ENCODE measurements around the gene CFAP43. TPM values are rescaled to one million over a fixed set of nuclear protein-coding genes. Genes with fewer than 3 reads are reported as not detected.

CFAP43 gene
- total and polyA plus RNA-seq, 2 of the 8 experiments (the other 6 are each of a cell fraction or from before 2014, with no cell fraction given): 0.11 to 0.27 TPM

DNA sequence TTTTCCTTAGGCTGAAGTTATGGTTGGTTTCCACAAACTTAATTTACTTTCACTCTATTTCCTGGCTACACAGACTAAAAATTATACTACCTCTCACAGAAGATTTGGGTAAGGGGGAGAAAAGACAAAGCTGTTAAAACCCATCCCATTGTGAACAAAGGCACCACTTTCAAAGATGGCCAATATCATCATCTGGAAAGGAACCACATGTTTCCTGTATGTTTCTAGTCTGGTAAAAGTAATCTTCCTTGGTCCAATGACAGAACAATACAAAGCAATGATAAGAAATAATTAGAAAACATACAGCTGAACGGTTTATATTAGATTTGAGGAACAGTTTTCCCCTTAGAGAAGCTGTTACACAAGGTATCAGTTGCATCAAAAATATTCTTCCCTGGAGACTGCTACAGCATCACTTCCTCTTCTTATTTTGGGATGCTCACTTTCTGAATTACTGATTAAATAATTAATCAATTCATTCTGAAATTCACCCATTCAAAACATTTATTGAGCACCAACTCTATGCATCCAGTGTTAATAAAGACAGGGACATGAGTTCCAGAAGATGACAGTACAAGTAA, 118.7 kb downstream of the CFAP43 start:
- no peak overlapping the region for H4K8ac ChIP-seq (ENCODE audit: extremely low read depth, insufficient read depth, low read length)
- no peak overlapping the region for H3K18ac ChIP-seq (ENCODE audit: extremely low read depth, low read length)
- no peak overlapping the region for H3K14ac ChIP-seq (ENCODE audit: insufficient read length)
- no peaks in the 10 kb centered on the region for H3K23me2 ChIP-seq (ENCODE audit: low read depth, low read length)
- no peak overlapping the region for H3K4ac ChIP-seq (replicated peaks; ENCODE audit: insufficient read length, low read depth, low read length)
- no peaks in the 10 kb centered on the region for H4K20me1 ChIP-seq (replicated peaks in 1 of 2; ENCODE audit: control insufficient read depth in 1 of 2, insufficient read depth in 2 of 2, low read length in 2 of 2)
- H2BK20ac ChIP-seq (ENCODE audit: low read length): no peak overlapping the region
- no peak overlapping the region for H3K27ac ChIP-seq (ENCODE audit: low read depth, low read length)
- no peaks in the 10 kb centered on the region for H3K4me1 ChIP-seq (replicated peaks in 1 of 4; ENCODE audit: control insufficient read depth in 3 of 4, insufficient read depth in 4 of 4, low read length in 3 of 4)
- H2BK15ac ChIP-seq (ENCODE audit: low read length): no peak overlapping the region
- H2BK120ac ChIP-seq (replicated peaks; ENCODE audit: low read depth, low read length): no peak overlapping the region
- ChIA-PET POLR2A (ENCODE audit: partially characterized antibody) (interaction anchor here (1.3 kb wide), 1 partner anchor 8 kb away, joined by 5 read pairs; the partner anchor contains the start of gene SFR1), CTCF (ENCODE audit: partially characterized antibody) (interaction anchor here (2.4 kb wide), 1 partner anchor 14 kb away, joined by 6 read pairs; no protein-coding TSS in a partner anchor)
- H3K79me2 ChIP-seq (ENCODE audit: control insufficient read depth in 1 of 2, insufficient read depth in 2 of 2, low read length in 2 of 2): no peaks in the 10 kb centered on the region
- no peaks in the 10 kb centered on the region; a peak in 1 of 4 replicates for H3K9me3 ChIP-seq (ENCODE audit: insufficient read depth in 2 of 2, low read depth in 1 of 2, low read length in 1 of 2)
- H3K4me3 ChIP-seq (ENCODE audit: extremely low read depth in 1 of 4, insufficient read depth in 2 of 4, low read depth in 3 of 4, low read length in 4 of 4): no peak overlapping the region
- H2BK5ac ChIP-seq (ENCODE audit: low read depth, low read length): no peak overlapping the region
- no peak overlapping the region for H3K4me2 ChIP-seq (ENCODE audit: insufficient read depth in 1 of 2, low read depth in 2 of 2, low read length in 2 of 2)
- TF ChIP-seq RNF2 (IDR thresholded peaks at IDR 0.05; ENCODE audit: borderline replicate concordance, low read depth, low read length, missing control alignments, poor library complexity, severe bottlenecking): no peak
- no peak for TF ChIP-seq RAD21 (IDR thresholded peaks at IDR 0.05 in 1 of 2, conservative IDR thresholded peaks at IDR 0.05 in 1 of 2; ENCODE audit: low read depth in 2 of 2, low read length in 2 of 2)
- no peak for TF ChIP-seq SAP30 (IDR thresholded peaks at IDR 0.05; ENCODE audit: insufficient read depth, insufficient replicate concordance, low read length)
- no peak for TF ChIP-seq SIN3A (conservative IDR thresholded peaks at IDR 0.05 in 1 of 2, IDR thresholded peaks at IDR 0.05 in 1 of 2; ENCODE audit: low read depth in 1 of 2, low read length in 2 of 2)
- no peak for TF ChIP-seq ATF3 (IDR thresholded peaks at IDR 0.05; ENCODE audit: insufficient read depth, low read depth, low read length)
- TF ChIP-seq KDM4A (IDR thresholded peaks at IDR 0.05; ENCODE audit: low read depth, low read length, severe bottlenecking): no peak
- TF ChIP-seq RXRA (IDR thresholded peaks at IDR 0.05; ENCODE audit: insufficient read depth, low read depth, low read length): no peak
- no peak overlapping the region for H2AK5ac ChIP-seq (ENCODE audit: low read depth, low read length)
- no peak overlapping the region for H2AFZ ChIP-seq (ENCODE audit: low read length)
- H4K91ac ChIP-seq (replicated peaks; ENCODE audit: insufficient read length, low read length): no peak overlapping the region
- no peak overlapping the region for H3K9ac ChIP-seq (replicated peaks in 1 of 4; ENCODE audit: extremely low read depth in 1 of 4, low read depth in 3 of 4, low read length in 3 of 4)
- 88% methylated on average over 1 of the region's 1 CpG; no CpG with 5 or more reads in 1 of the 2 experiments for WGBS, 2 experiments (ENCODE audit: extremely low coverage in 1 of 2, insufficient coverage in 1 of 2, insufficient read length in 1 of 2, insufficient replicate concordance in 2 of 2, low coverage in 1 of 2, low lambda C conversion rate in 2 of 2, missing lambda C conversion rate in 1 of 2)
- H3K27me3 ChIP-seq (replicated peaks in 1 of 4; ENCODE audit: control insufficient read depth in 3 of 4, extremely low read depth in 1 of 4, insufficient read depth in 3 of 4, low read length in 3 of 4): no peaks in the 10 kb centered on the region
- H4K5ac ChIP-seq (ENCODE audit: insufficient read length, low read depth, low read length): no peak overlapping the region
- no peak overlapping the region for H2BK12ac ChIP-seq (ENCODE audit: low read depth, low read length)
- H3K36me3 ChIP-seq (ENCODE audit: control insufficient read depth in 2 of 4, insufficient read depth in 4 of 4, low read length in 3 of 4): no peaks in the 10 kb centered on the region
- no peak for FAIRE-seq
- no peak for DNase-seq (ENCODE audit: low read depth in 1 of 2, low spot score in 2 of 2)
- H3K23ac ChIP-seq (ENCODE audit: insufficient read length): no peak overlapping the region
- H3K79me1 ChIP-seq (ENCODE audit: low read depth, low read length): no peaks in the 10 kb centered on the region
- no peak overlapping the region for H3K56ac ChIP-seq (replicated peaks; ENCODE audit: insufficient read length, low read depth, low read length)

Data from H1 (cell line).